Effector CD8-positive, alpha-beta T cell (primary cell): ENCODE data around the gene FAM163B.
A peak's percentile ranks its signal among the peaks of the same experiment; 100 is the strongest.

Experiments
- DNase-seq: peaks from one replicate; lab custom pipeline; 2025; lab: John Stamatoyannopoulos, UW

Gene FAM163B

GRCh38 chr9:133616643-133617405 lies 7.6 kb upstream of the FAM163B start:
- no peak for DNase-seq

- DNase-seq = no peak
Measured at GRCh38 chr9:133615606-133616188, 6.5 kb upstream of the FAM163B start.

GRCh38 chr9:133615186-133615585 lies 6.0 kb upstream of the FAM163B start:
- DNase-seq = no peak

GRCh38 chr9:133614678-133615077 lies 5.5 kb upstream of the FAM163B start:
- no peak for DNase-seq

GRCh38 chr9:133614056-133614455 lies 4.9 kb upstream of the FAM163B start:
- DNase-seq = no peak

GRCh38 chr9:133613432-133613831 lies 4.2 kb upstream of the FAM163B start:
- no peak for DNase-seq

- DNase-seq = no peak
Measured at GRCh38 chr9:133612816-133613215, 3.6 kb upstream of the FAM163B start.

- DNase-seq = no peak
Measured at GRCh38 chr9:133612051-133612450, 2.9 kb upstream of the FAM163B start.

- DNase-seq = no peak
Measured at GRCh38 chr9:133610845-133611244, 1.7 kb upstream of the FAM163B start.

GRCh38 chr9:133608889-133609288 lies 300 bp downstream of the FAM163B start:
- DNase-seq = no peak

- no peak for DNase-seq
Measured at GRCh38 chr9:133608382-133608781, 807 bp downstream of the FAM163B start.

GRCh38 chr9:133607976-133608375 lies 1.2 kb downstream of the FAM163B start:
- no peak for DNase-seq

- no peak for DNase-seq
Measured at GRCh38 chr9:133607381-133607780, 1.8 kb downstream of the FAM163B start.

GRCh38 chr9:133606708-133607025 lies 2.5 kb downstream of the FAM163B start:
- DNase-seq = no peak

- no peak for DNase-seq
Measured at GRCh38 chr9:133605856-133606707, 3.1 kb downstream of the FAM163B start.

GRCh38 chr9:133605446-133605845 lies 3.7 kb downstream of the FAM163B start:
- no peak for DNase-seq

GRCh38 chr9:133604856-133605255 lies 4.3 kb downstream of the FAM163B start:
- no peak for DNase-seq

GRCh38 chr9:133604214-133604613 lies 5.0 kb downstream of the FAM163B start:
- peak; percentile 12 for DNase-seq

GRCh38 chr9:133603135-133603927 lies 5.9 kb downstream of the FAM163B start:
- DNase-seq = no peak

- no peak for DNase-seq
Measured at GRCh38 chr9:133602277-133602676, 6.9 kb downstream of the FAM163B start.

- no peak for DNase-seq
Measured at GRCh38 chr9:133601746-133602145, 7.4 kb downstream of the FAM163B start.

GRCh38 chr9:133600739-133601138 lies 8.4 kb downstream of the FAM163B start:
- DNase-seq = no peak
